Sciatic nerve (tissue), 2 donors: Measurements from ENCODE around the gene MOB3A. TPM values are rescaled to one million over a fixed set of nuclear protein-coding genes. Genes with fewer than 3 reads are reported as not detected.
"Not testable (repeated sequence)": the region's sequence is repeated elsewhere in the genome, so short reads cannot be mapped to it uniquely, and the experiment has no call there.

Experiments
- ATAC-seq: fragments of 200-7000 bp; cut with Tn5 transposase; one replicate; pipeline ENCODE4 v1.9.1; 2020; ENCODE audit warnings: mild to moderate bottlenecking, moderate library complexity
- DNase-seq: peaks from one replicate; pipeline ENCODE4 v3.0.0-alpha.2; 2020; ENCODE audit warnings: low spot score
- intact Hi-C: fragments of 100-400 bp; cut with DNase I; formaldehyde crosslinking; loops from one replicate; pipeline ENCODE4 v1.14.2; 2022
- total RNA-seq: library from RNA; stranded (reverse); fragmentation: NEBNext Ultra II Directional; extraction: Animal tissue kit (Norgen Biotek cat#: 25700); gene quantifications from one replicate; pipeline ENCODE4 v1.2.1, GENCODE V29; 2021
- donor health status: DM: no; HTN: no; CAD: no.
- donor health status: DM: no; HTN: no; CAD: no.

Gene MOB3A
- total RNA-seq, 1 donor from 2014 or later: 54.0 TPM

GRCh38 chr19:2128252-2128651, 32.1 kb upstream of the MOB3A start:
- not testable (repeated sequence) for DNase-seq, ATAC-seq

GRCh38 chr19:2127758-2128157, 31.6 kb upstream of the MOB3A start:
- ATAC-seq: peak; percentile 18
- intact Hi-C loops: no loop called here
- DNase-seq: no peak

More at GRCh38 chr19:2128252-2128651, 32.1 kb upstream of the MOB3A start:
- intact Hi-C loops: not testable (repeated sequence)

DNA sequence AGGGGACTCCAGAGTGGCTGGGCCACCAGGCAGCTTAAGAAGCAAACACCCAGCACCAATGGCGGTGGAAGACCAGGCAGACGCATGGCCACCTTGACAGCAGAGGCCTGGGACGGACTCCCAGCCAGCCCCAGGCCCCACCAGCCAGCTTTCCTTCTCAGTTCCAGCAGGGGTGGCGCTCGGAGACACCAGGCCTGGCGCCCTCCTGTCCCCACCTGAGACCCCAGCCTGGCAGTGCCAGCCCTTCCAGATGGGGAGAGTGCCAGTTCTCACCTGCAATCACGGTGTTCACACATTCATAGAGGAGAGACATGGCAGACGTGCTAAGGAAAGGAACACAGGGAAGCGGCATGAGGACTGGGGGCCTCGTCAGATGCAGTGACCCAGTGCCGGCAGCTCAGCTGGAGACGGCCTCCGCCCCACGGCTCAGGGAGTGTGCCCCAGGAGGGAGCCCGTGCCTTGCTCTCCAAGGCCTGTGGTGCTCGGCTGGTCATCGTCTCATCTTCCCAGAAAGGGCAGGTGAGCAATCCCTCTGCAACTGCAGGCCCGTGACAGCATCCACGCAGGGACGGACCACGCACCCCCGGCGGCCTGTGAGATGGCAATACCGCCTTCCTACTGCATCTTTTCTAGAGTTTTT, 30.9 kb upstream of the MOB3A start:
- intact Hi-C loops: no loop called here
- ATAC-seq (no peak), DNase-seq (no peak)

GRCh38 chr19:2123682-2124387, 27.7 kb upstream of the MOB3A start:
- intact Hi-C loops: no loop called here
- DNase-seq (no peak), ATAC-seq (no peak)

DNA sequence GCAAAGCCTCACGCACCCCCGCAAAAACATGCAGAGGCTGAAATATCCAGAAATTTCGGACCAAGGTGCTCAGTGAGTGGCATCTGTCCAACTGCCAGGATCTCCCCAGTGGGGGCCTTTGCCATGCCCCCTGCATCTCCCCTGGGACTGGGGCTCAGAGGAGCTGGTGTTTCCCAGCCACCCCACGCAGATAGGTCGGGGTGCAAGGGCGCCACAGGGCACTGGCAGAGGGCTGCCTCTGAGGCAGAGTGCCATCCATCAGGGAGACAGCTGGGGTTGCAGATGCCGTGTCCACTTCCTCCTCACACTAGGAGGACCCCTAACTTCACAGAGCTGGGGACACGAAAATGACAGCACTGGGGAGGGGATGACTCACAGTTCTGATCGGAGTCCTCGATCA, 26.9 kb upstream of the MOB3A start:
- no peak for DNase-seq
- intact Hi-C loops: no loop called here
- ATAC-seq: no peak

- DNase-seq (no peak), ATAC-seq (no peak)
- intact Hi-C loops: no loop called here
These were observed 26.1 kb upstream of the MOB3A start for GRCh38 chr19:2122251-2122650.

DNA sequence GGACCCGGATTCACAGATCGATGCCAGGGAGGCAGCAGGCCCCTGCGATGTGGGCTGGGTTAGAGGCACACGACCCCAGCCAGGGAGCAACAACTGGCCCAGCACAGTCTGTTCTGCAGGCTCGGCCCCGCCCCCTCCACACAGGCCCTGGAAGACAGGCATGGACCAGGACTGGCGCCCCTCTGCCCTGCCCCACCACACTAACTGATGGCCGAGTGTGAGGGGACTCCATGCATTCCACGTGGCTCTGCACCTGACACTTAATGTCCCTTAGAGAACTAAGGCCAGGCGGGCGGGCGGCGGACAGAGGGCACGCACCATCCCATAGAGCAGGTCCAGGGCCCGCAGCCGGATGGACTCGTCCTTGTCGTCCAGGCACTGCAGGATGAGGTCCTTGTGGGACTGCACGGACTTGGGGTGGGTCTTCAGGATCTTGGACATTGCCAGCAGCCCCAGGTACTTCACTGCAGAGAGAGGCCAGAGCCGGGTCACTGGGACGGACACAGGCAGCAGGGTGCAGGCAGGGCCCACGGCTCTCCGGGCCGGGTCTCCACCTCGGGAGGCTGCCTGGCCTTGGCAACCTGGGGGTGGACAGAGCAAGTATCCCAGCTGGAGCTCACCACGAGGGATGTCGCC, 25.4 kb upstream of the MOB3A start:
- intact Hi-C loops: no loop called here
- no peak for ATAC-seq
- DNase-seq: no peak

DNA sequence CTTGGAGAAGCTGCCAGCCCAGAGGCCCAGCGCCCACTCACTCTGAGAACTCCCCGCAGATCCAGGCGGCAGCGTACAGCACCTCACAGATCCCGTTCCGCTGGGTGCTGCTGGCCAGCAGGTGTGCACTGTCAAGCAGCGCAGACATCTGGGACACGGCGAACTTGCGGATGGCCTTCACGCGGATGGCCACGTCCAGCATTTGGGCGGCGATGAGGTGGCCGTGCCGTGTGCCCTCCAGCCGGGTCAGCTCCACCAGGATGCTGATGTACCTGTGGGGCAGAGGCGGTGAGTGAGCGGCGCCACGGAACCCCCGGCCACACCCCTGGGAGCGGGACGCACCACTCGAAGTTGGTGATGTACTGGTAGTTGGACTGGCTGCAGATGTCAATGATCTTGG, 24.7 kb upstream of the MOB3A start:
- DNase-seq (no peak), ATAC-seq (no peak)
- intact Hi-C loops: no loop called here

DNA sequence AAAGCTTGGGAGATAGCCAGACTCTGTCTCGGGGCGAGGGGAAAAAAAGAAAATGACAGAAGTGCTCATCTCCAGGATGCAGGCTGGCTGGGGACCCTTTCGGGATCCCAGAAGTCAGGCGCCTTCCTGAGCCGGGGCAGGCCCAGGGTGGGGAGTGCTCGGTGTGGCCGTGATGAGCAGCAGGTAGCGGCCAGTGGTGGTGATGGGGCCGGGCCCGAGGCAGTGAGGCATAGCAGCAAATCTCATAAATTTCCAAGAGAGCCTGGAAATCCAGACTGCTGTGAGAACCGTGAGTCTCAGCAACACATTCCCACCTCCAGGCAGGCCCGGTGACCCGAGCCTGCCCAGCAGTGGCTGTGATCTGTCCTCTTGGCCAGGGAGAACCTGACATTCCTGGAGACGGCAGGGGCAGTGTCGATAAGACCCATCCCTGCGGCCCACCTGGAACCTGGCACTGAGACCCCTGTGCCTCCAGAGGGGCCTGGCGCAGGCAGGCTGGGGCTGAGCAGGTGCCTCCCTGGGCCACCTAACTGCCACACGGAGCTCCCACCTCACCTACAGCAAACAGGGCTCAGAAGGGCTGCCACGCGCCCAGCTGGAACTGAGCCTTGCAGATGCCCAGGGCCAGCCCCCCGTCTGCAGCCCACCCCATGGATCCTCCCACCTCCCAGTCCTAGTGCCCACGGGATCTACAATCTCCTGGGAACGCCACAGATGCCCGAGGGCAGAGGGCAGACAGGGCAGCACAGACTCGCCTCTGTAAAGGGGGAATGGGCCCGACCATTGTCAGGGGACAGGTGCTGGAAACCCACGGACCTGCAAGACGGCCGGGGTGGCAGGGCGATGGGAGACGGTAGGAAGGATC, 24.0 kb upstream of the MOB3A start:
- DNase-seq (no peak), ATAC-seq (no peak)
- intact Hi-C loops: no loop called here

DNA sequence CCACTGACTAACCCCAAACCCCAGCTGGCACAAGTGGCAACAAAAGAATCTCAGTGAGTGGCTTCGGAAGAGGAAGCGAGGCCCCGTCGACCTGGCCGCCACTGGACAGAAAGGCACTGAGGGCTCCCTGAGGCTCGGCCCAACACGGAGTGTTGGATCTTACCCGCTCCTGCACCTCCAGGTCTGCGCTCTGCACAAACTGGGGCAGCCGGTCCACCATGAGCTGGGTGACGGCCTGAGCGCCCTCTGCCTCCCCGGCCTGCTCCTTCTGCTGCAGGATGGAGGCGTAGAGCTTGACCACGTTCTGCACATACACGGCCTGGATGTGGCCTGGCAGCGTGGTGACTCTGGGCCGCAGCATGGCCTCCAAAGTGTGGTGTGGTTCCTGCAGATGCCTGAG, 22.3 kb upstream of the MOB3A start:
- ATAC-seq: no peak
- DNase-seq: no peak
- intact Hi-C loops: no loop called here

- intact Hi-C loops: no loop called here
- DNase-seq (no peak), ATAC-seq (peak; percentile 11)
These were observed 21.3 kb upstream of the MOB3A start for GRCh38 chr19:2117215-2117960.

DNA sequence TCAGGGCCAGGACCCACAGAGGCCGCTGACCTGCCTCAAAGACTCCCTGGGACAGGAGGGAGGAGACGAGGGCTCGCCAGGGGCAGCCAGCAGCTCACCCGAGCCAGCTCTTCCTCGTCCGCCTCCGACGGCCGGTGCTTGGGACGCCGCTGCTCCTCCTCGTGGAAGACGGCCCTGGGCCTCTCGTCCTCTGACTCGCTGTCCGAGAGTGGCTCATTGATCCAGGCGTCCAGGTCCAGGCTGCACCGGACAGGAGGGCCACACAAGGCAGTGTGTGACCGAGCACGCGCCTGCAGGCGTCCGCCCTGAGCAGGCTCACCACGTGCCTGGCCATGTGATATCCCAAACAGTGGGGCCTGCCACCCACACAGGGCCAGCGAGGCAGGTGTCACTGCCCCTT, 20.4 kb upstream of the MOB3A start:
- ATAC-seq: no peak
- intact Hi-C loops: no loop called here
- no peak for DNase-seq

DNA sequence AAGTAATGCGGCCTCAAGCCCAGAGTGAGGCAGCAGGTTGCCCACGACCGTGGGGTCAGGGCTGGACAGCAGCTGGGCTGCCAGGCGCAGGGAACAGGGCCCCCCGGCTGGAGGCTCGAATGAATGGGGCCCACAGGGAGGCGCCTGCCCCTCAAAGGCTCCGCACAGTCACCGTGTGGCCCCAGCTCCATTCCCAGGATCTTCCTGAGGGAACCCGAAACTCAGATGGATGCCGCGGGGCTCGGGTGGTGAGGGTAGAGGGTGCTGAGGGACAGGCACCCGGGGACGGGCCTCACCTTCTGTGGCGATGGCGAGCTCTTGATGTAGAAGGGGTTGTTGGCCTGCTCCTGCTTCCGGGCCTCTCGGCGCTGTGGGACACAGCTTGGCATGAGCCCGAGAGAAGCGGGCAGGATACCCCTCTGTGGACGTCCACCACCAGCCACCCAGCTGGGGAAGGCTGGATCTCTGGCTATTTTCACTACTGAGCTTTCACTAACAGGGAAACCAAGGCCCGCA, 19.8 kb upstream of the MOB3A start:
- ATAC-seq (no peak), DNase-seq (no peak)
- intact Hi-C loops: no loop called here

GRCh38 chr19:2115324-2115723, 19.2 kb upstream of the MOB3A start:
- intact Hi-C loops: no loop called here
- no peak for ATAC-seq
- no peak for DNase-seq

- ATAC-seq (no peak), DNase-seq (no peak)
- intact Hi-C loops: no loop called here
These were observed 18.7 kb upstream of the MOB3A start for GRCh38 chr19:2114821-2115220.

DNA sequence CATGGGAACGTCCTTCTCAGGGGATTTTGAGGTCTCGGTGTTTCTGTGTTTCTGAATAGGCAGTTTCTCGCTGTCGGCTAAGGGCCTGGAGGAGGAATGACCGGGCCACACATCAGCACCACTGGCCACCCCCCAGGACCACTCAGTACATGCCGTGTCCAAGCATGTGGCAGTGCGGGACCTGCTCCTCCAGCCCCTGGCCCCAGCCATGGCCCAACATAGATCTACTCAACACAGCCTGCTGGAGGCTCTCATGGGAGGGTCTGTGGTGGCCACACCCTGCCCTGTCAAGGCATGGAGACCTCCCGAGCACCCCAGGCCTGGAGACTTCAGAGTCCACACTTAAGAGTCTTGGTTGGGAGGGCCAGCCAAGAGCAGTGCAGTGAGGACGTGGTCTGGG, 18.1 kb upstream of the MOB3A start:
- DNase-seq: no peak
- ATAC-seq: no peak
- intact Hi-C loops: no loop called here

DNA sequence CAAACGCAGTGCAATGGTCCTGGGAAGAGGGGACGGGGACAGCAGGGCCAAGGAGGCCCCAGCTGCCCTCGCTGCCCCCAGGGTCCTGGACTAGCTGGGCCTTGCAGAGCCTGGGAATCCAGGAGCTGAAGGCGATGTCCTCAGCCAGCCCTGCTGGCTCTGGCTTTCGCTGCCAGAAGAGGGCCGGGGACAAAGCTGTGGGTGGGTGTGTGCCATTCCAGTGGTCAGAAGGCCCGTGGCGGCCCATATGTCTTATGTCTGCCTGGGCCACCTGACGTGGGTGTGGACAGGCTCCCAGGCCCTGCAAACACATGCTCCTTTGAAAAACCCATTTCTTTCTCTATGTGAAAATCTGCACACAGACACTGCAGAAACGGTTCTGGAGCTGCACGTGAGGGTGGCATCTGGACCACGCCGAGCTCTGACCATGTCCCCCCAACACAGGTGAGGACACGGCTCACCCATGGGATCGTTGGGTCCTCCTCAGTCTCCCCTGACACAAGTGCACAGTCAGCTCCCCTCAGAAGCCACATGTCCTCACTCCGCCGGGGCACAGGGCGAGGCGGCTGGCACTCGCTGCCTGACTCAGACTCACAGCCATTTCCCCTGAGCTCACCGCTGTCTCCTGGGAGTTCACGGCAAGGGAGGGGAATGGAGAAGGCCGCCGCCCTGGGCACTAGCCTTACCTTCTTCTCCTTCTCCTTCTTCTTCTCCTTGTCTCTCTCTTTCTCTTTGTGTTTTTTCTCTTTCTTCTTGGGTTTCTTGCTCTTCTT, 17.5 kb upstream of the MOB3A start:
- DNase-seq: no peak
- no peak for ATAC-seq
- intact Hi-C loops: no loop called here
